ENCODE data around the gene CLK4.

GRCh38 chr5:178673801-178674295 is 47.0 kb upstream of the CLK4 start:
- TF ChIP-seq CTCF (IDR thresholded peaks at IDR 0.05), result no peak
- TF ChIP-seq POLR2A (IDR thresholded peaks at IDR 0.05), result no peak
